Forelimb muscle (tissue), 1 donor: ENCODE results near the gene CPT1A. TPM values are rescaled to one million over a fixed set of nuclear protein-coding genes. Genes with fewer than 3 reads are reported as not detected.
"Not testable (repeated sequence)": the region's sequence is repeated elsewhere in the genome, so short reads cannot be mapped to it uniquely, and the experiment has no call there.

Source experiments
- DNase-seq: peaks from one replicate; pipeline ENCODE4 v3.0.0-alpha.2; 2013; ENCODE audit warnings: low read depth
- polyA plus RNA-seq: library from polyadenylated mRNA; unstranded; fragments of 120-200 nt; gene quantifications from one replicate; pipeline ENCODE4 v1.2.1, GENCODE V29; 2013; ENCODE audit not compliant: insufficient read length

The CPT1A gene
- polyA plus RNA-seq: 9.7 TPM

DNA sequence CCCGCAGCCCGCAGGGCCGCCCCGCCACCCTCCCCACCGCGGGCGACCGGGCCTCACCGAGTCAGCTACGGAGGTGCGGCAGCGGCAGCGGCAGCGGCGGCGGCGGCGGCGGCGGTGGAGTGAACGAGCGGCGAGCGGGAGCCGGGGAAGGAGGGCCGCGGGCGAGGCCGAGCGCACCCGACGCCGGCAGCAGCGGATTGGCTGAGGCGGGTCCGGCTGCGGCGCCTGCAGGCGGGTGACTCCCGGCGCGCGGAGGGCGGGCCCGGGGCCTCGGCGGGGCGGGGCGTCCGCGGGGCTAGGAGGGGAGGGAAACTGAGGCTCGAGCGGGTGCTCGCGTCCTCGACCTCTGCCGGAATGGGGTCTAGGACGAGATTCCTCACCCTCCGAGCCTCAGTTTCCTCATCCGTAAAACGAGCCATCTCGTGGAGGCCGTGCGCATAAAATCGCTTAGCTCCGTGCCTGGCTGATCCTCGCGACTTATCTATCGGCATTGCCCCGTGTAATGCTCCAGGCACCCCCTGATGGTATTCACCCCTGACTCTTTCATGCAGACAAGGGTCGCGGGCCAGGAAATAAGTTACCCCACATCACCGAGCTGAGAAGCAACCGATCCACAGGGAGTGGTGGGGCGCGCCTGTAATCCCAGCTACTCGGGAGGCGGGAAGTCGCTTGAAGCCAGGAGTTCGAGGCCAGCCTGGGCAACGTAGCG lies at the start of gene CPT1A:
TSS of gene CPT1A (minus strand) at position 199 of the 709 bp plus-strand sequence. CDS start 26,442 bp downstream, outside the sequence.
- no peak for DNase-seq

DNA sequence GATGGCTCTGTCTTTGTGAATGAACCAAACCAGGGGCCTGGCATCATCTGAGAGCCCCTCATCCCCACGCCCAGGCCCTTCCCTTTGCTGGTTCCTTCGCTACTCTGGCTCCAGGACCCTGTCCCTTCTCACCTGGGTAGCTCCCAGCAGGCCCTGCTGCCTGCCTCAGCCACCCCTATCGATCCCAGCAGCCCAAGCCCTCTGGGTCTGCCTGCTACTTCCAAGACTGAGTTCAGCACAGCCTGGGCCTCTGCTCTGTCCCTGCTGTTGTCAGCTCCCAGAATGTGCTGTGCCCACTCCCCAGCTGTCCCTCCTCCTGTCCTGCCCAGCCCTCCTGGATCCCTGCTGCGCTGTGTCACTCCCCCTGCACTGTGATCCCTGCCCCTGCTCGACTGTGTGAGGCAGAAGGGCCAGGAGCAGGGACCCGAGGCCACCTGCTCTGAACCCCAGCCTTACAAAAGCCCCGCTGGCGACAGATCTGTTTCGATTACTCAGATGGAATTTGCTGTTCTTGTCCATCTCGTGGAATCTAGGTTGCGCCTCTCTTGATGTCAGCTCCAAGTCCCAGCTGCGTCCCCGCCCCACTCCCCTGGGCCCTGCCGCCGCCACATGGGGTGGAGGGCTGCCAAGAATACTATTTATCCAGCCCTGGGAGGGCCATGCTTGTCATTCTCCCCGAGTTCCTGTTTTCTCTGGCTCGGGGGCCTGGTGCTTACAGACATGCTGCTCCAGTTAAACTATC lies 48.9 kb upstream of the CPT1A start:
- peak; percentile 34 for DNase-seq

DNA sequence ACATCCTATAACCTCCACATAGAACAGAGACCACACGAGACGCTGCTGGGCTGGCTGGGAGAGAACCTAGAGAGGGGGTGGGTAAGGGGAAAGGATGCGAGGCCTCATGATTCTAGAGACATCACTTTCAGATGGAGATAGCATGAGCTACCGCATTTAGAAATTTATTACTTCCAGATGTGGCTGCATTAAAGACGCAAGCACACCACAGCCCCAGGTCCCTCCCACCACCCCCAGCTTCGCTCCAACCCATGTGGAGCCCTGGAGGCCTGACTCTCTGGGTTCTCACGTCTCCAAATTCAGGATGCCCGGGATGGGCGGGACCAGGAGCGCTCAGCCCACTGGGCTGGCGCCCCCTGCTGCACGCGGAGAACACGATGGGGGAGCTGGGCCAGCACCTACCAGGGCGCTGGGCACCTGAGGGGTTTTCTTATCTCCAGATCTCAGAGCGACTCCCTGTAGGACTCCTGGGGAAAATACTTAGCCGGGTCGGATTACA lies 48.3 kb upstream of the CPT1A start:
- DNase-seq: peak; percentile 75

DNA sequence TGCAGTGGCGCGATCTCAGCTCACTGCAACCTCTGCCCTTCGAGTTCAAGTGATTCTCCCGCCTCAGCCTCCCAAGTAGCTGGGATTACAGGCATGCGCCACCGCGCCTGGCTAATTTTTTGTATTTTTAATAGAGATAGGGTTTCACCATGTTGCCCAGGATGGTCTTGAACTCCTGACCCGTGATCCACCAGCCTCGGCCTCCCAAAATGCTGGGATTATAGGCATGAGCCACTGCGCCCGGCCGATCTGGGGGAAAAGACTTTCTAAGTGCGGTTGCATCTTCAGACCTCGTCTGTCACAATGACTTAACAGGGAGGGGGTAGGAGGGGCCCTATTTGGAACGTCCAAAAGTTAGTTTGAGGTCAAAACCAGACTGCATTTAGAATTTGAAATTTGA lies 43.1 kb upstream of the CPT1A start:
- not testable (repeated sequence) for DNase-seq

DNA sequence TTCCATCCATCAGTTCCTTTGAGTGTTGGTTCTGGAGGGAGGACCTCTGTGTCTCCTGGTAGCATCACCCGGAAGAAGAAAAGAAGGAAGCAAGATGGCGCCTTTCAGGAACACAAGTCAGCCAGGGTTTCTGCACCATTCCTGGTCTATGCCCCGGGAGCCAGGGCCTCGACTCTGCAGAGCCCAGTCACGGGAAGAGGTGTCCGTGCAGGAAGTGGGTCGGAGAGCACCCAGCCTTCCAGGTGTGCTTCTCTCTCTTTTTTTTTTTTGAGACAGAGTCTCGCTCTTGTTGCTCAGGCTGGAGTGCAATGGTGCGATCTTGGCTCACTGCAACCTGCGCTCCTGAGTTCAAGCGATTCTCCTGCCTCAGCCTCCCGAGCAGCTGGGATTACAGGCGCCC lies 40.7 kb upstream of the CPT1A start:
- DNase-seq: no peak

DNA sequence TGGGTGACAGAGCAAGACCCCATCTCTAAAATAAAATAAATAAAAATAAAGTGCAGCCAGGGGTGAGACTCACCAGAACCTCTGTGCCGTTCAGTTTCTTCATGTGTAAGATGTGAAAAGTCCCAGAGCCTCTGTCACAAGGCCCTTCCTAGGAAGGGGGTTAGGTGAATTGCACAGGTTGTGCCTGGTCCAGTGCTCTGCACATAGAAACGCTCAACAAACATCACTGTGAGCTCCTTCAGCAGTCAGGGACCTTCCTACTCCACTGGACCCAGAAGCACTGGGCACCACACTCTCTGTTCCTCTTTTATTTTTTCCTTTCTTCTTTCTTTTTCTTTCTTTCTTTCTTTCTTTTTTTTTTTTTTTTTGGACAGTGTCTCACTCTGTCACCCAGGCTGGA lies 39.6 kb upstream of the CPT1A start:
- DNase-seq: no peak

DNA sequence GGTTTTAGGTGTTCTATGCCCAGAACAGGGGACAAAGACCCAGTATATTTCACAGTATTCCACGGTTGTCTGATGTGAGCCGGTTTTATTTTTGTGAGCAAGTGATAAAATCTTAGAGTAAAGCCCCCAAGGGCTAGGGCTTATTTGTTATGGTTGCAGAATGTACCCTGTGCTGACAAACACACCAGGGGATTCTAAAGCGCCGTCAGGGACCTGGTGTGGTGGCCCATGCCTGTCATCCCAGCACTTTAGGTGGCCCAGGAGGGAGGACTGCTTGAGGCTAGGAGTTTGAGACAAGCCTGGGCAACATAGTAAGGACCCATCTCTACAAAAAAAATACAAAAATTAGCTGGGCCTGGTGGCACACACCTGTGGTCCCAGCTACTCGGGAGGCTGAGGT lies 39.1 kb upstream of the CPT1A start:
- DNase-seq: no peak

DNA sequence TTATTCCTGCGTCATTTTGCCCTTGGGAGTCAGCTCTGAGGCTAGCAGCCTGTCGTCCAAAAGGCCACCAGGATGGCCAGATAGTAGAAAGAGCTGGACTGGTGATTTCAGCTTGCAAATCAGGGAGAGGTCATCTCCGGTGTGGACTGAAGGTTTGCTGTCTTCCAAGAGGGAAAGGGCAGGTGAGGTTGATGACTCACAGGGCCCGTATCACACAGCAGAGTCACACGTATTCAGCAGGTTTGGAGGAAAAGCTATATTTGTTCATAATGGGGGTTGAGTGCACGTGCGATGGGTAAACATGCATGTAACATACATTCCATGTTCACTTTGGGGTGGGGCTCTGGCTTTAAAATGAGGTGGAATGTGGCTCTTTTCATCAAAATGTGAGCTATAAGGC lies 36.3 kb upstream of the CPT1A start:
- no peak for DNase-seq

DNA sequence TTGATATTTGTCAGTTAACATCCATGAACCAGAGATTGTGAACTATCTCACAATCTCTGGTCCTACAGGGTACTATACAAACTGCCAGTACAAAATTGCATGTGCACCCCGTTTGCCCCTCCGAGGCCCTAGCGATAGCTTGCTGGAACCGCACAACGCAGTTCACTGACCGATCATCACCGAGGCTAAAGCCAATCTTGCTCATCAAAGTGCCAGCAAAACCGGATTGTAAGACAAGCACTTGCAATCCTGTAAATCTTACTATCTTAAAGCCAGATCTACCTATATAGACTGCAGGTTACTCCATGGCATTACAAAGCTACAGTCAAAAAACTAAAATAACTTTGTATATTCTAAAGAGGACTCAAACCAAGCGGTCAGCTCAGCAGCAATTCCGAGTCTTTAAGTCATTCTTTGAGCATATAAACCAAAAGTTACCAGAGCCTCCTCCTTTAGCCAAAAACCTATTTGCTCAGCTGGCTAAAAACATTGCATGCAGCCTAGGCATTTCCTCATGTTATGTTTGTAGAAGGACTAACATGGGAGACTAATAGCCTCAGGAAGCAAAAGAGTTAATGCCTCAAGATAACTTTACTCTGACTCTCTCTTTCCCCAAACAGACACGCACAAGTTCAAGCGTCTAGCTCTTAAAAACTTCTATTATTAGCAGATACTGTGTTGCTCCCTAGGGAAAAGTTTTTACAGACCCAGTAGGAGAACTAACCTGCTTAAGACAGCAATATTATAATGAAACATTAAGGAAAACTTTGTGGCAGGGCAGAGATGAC lies 30.7 kb upstream of the CPT1A start:
- no peak for DNase-seq

DNA sequence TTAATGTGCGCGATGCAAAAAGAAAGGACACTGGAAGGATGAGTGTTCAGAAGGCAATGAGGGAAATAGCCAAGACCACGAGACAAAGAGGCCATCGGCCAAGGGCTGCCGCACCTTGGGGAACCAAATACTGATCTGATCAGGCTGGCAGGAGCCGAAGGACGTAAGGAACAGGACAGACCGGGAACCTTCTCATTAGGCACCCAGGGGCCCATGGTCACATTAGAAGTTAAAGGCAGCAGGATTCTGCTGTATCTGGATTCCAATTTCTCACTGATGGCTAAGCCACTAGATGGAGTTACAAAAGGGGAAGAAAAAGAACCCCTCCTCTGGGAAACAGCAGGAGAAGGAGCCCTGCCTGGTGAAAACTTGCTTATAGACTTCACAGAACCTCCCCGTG lies 28.8 kb upstream of the CPT1A start:
- no peak for DNase-seq

DNA sequence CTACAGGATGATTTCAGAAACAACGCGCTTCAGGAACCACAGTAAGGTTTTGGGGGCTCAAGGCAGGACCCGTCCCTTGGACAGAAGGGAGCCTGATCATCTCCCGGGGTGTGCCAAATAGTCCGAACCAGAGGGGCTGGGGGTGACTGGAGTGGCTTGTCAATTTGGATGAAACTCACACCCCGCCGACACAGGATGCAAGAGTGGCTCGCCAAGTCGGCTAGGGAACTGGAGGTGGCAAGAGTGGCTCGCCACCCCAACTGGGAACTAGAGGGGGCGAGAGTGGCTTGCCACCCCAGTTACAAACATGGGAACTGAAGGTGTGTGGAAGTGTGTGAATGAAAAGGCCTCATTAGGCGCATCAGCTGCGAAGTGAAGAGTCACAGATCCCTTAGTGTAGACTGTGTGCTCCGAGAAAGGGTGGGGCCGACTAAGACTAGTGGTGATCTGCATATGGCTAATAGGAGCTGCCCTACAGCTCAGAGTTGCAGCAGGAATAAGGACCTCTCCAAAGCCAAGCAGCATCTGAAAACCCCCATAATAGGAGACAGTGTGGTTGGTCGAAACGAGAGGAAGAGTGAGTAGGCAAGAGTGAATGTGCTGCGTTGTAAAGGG lies 26.6 kb upstream of the CPT1A start:
- DNase-seq: no peak

DNA sequence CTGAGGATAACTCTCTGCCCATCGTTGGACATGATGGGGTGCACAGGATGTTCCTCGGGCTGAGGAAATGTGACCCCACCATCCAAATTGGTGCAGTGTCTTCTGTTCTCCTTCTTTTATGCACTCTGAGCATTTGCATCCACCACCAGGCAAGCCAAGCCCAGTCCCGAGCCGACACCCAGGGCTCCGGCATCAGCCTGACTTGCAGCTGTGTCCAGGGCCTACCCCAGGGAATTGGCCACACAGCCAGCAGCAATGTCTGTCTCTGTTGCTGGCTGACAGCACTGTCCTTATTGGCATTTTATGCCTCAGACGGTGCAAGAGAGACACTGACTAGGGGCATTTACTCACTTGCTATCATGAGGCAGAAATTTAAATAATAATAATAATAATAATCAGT lies 25.4 kb upstream of the CPT1A start:
- DNase-seq: no peak

DNA sequence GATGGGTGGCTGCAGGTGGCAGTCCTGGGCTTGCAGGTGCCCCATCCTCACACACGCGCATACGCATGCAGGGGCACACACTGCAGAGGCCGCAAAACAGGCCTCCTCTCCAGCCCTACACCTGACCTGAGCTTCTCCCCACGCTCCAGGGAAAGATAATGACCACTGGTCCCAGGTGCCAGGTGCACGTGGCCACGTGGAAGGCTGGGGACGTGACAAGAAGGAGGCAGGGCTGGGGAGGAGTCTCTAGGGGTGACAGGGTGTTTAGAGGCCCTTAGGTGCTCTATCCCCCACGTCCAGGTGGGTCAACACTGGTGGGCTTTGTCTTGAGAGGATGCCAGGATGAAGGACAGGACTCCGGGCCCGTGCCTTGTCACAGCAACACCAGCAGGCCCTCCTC lies 23.5 kb upstream of the CPT1A start:
- no peak for DNase-seq

DNA sequence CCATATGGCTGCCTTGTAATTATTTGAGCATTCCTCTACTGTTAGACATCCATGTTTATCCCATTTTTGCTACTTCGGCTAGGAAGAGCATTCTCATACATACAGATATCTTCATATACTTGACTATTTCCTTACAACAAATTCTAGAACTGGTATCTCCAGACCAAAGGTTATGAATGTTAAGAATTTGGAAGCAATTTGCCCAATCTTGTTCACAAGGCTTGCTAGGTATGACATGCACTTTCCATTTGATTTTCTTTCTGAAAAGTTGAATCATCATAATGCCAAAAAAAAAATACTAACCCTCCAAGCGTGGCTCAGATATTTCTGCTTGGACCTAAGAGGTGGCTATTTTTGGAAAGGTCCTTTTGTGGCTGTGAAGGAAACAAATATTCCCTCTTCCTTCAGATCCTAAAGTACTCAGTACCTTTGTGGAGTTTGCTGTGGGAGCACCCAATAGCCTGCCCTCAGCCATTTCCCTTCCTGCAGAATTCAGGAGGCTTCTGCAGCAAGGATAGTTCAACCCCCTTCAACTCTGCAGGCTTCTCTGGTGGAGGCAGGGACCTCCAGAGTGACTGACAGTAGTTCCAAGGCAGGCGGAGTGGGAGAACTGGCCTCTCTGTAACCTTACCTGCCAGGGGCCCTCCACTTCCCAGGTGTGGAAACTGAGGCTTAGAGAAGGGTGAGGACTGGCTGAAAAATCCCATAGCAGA lies 22.0 kb upstream of the CPT1A start:
- no peak for DNase-seq

DNA sequence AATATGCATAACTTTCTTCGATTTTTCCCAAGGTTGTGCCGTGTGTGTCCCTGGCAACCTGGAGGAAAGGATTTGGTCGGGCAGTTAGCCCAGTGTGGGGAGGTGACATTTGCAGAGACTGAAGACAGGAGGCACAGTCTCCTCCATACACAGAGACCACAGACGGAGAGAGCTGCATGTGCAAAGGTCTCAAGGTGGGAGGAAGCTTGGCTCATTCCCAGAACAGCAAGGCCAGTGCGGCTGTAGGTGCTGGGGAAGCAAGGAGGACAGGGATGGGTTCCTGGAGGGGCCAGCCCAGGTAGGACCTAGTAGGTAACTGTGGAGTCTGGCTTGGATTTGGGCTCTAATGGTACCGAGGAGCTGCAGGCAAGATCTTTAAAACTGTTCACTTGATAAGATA lies 20.7 kb upstream of the CPT1A start:
- DNase-seq: no peak

DNA sequence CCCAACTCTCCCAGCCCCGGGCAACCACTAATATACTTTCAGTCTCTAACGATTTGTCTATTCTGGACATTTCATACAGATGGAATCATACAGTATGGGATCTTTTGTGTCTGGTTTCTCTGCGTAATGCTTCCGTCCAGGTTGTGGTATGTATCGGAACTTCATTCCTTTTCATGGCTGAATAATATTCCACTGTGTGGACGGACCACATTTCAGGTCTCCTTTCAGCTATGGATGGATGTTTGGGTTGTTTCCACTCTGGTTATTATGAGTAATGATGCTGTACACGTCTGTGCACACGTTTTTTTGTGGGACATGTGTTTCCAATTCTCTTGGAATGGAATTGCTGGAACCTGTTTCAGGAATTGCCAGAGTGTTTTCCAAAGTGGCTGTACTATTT lies 17.4 kb upstream of the CPT1A start:
- DNase-seq: no peak

DNA sequence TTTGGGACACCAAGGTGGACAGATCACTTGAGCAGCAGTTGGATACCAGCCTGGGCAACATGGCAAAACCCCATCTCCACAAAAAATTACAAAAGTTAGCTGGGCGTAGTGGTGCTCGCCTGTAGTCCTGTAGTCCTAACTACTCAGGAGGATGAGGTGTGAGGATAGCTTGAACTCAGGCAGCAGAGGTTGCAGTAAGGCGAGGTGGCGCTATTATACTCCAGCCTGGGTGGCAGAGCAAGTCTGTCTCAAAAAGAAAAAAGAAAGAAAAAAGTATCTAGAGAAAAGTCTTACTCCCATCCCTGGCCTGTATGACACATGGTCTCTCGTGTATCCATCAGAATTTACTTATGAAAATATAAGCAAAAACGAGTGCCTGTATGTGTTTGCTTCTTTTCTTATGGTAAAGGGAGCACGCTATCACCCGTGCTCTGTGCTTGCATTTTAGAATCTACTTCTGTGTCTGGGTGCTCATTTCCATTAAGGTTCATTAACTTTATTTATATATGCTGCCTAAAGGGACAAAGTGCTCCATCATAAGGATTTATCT lies 15.4 kb upstream of the CPT1A start:
- DNase-seq: no peak

DNA sequence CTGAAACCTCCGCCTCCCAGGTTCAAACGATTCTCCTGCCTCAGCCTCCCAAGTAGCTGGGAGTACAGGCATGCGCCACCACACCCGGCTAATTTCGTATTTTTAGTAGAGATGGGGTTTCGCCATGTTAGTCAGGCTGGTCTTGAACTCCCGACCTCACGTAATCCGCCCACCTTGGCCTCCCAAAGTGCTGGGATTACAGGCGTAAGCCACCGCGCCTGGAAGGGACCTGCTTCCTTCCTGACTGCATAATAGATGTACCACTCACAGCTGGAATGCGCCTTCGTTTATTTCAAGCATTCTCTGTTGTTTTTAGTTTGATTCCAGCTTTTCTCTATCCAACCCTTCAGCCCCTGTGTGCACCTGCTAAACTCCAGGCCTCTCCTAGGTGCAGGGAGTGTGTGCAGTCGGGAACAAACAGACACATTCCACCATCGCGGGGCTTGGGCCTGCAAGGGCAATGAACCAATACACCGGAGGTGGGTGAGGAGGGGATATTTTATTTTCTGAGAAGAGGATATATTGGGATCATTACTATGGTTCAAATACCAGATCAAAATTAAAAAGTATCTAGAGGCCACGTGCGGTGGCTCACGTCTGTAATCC lies 14.8 kb upstream of the CPT1A start:
- not testable (repeated sequence) for DNase-seq

DNA sequence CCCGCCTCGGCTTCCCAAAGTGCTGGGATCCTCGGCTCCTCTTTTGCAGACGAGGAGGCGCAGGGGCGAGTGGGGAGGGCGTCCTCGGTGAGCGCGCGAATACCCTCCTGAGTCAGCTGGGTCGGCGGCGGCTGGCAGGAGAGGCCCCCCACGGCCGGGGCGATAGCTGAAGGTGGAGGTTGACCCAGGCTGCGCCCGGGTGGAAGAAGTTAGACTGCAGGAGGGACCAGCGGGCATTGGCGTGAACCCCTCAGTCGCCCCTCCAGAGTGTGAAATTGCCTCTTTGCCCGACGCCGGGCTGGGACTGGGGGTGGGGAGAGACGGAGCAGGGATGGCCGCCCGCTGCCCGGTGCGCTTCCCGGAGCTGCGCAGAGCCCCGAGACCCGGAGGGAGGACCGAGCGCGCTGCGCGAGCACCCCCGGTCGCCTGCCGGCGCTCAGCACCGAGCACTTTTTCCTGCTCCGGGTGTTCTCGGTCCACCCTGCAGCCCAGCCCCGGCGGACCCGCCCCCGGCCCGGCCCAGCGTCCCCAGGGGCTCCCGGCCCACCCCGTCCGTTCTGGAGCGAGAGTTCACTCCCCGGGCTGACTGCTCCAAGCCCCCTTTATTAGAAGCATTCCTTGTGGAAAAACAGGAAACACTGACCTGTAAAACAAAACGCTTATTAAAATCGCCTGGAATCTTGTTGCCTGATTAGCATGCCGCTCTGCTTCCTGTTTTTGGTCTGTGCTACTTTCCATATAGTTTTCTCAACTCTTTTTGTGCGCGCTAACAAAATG lies 13.7 kb upstream of the CPT1A start:
- no peak for DNase-seq
